ENCODE data around the gene SUPT4H1. TPM values are rescaled to one million over a fixed set of nuclear protein-coding genes. Genes with fewer than 3 reads are reported as not detected.

The SUPT4H1 gene
- total RNA-seq: 35.4 and 47.3 TPM in 2 replicates

DNA sequence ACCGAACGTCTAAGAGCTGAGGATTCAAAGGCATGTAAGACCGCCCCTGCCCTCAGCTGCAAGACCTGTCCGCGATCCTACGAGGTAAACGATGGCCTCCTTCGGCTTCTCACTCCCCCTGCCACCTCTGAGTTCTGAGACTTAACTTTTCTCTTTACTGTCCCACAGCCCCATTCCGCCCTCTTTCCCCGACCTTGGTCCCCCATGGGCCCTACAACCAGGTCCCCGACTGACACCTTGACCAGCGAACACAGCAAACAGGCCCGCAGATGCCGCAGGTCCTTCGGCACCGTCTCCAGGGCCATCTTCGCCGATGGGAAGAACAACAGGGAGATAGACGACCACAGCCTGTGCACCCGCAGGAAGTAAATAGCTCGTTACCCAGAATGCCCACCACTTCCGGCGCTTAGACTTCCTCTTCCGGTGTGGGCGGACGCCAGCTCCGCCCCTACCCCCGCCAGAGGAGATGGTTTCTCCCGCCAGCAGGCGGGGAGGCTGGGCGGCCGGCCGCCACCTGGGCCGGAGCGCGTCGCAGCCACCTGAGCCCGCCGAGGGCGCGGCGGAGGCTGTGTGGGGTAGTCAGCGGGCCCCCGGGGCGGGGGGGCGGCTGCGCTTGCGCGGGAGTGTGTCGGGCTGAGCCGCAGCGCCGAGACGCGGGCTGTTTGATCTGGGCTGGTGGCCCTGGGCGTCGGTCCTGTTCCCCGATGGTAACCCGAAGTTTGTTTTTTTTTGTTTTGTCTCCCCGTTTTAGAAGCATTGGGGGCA is at the start of gene SUPT4H1:
SUPT4H1 (minus strand) TSS at position 371 of the 765 bp plus-strand sequence; CDS start at position 305, 66 bp downstream.

GRCh38 chr17:58328195-58329034 is 23.6 kb downstream of the SUPT4H1 start, which contains the start of gene TSPOAP1:
Gene TSPOAP1 (minus strand): TSS chr17:58328795. CDS start chr17:58327920, 875 bp downstream.

Other genes with a start within 250 kb of the SUPT4H1 start
- not detected in 2 replicates for gene OR4D1, start 203.8 kb downstream of the SUPT4H1 start, total RNA-seq
- not detected in 2 replicates for gene OR4D2, start 185.2 kb downstream of the SUPT4H1 start, total RNA-seq
- not detected in 2 replicates for gene EPX, start 159.5 kb downstream of the SUPT4H1 start, total RNA-seq
- gene MKS1, start 132.9 kb downstream of the SUPT4H1 start, total RNA-seq: 7.9 and 8.3 TPM in 2 replicates
- gene LPO, start 113.6 kb downstream of the SUPT4H1 start, total RNA-seq: not detected in 2 replicates
- gene MPO, start 71.3 kb downstream of the SUPT4H1 start, total RNA-seq: 0.06 TPM in 1 of 2 replicates, not detected in the other
- gene TSPOAP1, start 23.4 kb downstream of the SUPT4H1 start, total RNA-seq: 0.05 and 0.12 TPM in 2 replicates
- gene RNF43, start 65.3 kb upstream of the SUPT4H1 start, total RNA-seq: not detected in 2 replicates
- gene HSF5, start 136.2 kb upstream of the SUPT4H1 start, total RNA-seq: not detected in 2 replicates
- 30.7 and 41.9 TPM in 2 replicates for gene MTMR4, start 162.4 kb upstream of the SUPT4H1 start, total RNA-seq